ENCODE results near the gene PKIG.
"Not testable (repeated sequence)": the region's sequence is repeated elsewhere in the genome, so short reads cannot be mapped to it uniquely, and the experiment has no call there.

PKIG gene

DNA sequence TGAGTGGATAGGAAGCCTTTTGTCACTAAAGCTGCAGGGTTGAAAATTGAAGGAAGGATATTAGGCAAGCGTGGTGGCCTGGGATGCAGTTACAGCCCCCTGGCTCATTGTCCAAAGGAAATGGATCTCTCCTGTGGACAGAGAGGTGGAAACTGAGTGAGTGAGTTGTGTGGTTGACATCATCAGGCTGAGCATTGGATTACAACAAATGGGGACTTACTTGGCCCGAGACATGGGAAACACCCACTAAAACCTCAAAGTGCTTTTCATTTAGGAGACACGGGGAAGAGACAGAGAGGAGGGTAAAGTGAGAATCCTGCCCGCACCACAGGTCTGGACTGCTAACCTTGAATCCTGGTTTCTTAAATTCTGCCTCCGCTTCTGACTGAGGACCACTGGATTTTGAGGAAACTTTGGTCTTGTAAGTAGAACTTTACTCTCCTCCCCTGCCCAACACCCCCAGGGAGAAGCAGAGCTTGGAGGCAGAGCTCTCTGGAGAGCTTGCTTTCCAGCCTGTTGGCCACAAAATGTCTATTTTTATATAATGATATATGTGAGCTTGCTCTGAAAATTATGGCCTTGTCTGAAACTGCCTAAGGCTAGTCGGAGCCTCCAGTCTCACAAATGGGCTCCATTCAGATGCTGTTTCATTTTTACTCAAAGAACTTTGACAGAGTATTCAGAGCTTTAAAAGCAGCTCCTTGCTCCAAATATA is at the start of gene PKIG:
Gene PKIG (plus strand): TSS at position 269 of the 715 bp plus-strand sequence. CDS start 31,978 bp downstream, outside the sequence.
- no peak for FAIRE-seq

DNA sequence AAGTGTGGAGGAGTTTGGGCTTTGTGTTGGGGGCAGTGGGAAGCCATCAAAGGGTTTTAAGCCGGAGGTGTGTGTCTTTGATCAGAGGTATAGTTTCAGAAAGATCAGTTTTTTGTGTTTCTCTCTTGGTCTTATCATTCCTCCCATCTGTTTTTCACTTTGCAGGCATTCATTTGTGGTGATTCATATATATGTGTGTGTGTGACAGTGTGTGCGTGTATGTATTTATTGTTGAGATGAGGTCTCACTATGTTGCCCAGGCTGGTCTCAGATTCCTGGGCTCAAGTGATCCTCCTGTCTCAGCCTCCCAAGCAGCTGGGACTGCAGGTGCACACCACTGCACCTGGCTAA is 49.4 kb upstream of the PKIG start:
- no peak for FAIRE-seq

DNA sequence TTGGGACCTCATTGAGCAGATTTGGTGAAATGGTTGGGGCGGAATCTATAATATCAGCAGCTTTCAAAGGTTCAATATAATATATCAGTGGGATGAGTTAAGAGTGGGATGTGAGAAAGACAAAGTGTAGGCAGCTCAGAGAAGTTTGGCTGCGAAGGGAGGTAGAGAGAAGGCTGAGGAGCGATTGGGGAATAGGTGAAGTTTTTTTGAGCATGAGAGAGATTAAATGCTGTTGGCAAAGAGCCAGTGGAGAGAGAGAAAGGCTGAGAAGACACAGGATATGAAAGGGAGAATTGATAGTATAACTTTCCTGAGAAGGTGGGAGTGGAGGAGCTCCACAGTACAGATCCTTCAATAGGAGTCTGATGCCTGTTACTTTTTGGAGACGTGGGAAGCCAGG is 48.5 kb upstream of the PKIG start:
- no peak for FAIRE-seq

DNA sequence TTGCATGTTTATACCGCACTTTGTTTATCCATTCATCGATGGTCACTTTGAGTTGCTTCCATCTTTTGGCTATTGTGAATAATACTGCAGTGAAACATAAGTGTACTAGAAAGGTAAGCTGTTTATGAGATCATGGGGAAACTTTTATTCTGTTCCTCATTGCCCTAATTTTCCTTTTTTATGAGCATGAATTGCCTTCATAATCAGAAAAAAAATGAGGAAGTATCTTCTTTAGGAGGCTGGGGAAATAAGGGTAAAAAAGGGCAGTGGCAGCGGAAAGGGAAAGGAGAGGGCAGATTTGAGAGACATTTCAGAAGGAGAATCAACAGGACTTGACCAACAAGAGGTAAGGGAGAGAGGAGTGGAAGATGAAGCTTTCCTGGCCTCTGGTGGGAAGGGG is 46.2 kb upstream of the PKIG start:
- FAIRE-seq = no peak

DNA sequence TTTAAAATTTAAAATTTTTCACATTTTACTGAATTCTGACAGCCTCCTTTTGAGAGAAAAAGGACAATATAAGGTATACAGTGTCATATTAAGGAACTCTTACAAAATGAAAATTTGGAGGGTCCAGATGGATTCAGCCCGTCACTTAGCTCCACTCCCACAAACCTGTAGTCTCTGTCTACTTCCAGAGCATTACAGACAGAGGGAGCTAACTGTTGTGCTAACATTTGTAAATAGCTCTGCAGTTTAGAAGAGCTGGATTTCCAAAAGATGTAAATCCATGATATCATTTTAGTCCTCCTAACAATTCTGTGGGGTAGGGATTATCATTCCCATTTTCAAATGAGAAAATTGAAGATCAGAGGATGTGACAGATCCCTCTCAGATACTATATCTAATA is 44.4 kb upstream of the PKIG start:
- FAIRE-seq = no peak

DNA sequence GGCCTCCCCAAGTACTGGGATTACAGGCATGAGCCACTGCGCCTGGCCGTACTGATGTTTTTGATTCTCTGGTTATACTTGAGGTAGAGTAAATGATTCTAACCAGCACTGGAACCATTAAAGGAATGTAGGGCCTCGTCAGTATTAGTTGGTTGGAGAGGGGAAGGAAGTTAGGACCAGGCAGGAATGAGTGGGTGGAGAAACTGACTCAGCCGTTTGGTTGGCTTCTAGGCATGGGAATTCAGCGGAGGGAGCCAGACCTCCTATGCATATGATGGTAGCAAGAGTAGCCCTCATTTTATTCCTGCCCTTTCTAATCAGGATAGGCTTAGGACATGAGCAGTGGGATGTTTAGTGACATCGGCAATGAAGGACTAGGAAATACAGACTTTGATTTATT is 41.5 kb upstream of the PKIG start:
- FAIRE-seq = no peak

DNA sequence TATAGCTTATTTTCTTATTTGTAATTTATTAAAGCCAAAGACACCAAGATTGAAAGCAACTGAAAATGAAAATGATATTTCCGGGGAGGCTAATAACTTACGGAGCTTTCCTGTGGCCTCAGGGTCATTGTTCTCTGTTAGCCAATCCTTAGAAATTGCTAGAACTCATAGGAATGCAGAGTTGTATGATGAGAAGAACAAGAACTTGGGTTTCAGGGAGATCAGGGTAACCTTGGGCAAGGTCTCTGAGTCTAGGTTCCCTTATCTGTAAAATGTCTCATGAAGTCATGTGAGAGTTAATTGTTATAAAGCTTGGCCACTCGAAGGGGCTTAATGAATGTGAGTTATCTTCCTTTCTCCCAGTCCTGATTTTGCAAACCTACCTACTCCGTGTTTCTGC is 40.4 kb upstream of the PKIG start:
- no peak for FAIRE-seq

DNA sequence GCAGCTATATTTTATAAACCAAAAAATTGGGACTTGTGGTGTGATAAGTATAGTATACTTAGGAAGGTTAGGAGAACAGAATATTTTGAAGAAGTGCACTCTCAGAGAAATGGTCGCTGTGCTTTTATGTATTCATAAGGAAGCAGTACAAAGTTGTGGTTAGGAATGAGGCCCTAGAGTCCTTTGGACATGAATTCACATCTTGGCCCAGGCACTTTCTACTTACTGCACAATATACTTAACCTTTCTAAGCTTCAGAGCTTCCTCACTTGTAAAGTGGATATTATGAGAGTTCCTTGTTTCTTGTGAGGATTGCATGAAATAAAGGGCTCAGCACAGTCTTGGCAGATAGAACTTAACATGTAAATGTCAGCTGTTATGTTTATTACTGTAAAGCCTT is 39.5 kb upstream of the PKIG start:
- FAIRE-seq = no peak

DNA sequence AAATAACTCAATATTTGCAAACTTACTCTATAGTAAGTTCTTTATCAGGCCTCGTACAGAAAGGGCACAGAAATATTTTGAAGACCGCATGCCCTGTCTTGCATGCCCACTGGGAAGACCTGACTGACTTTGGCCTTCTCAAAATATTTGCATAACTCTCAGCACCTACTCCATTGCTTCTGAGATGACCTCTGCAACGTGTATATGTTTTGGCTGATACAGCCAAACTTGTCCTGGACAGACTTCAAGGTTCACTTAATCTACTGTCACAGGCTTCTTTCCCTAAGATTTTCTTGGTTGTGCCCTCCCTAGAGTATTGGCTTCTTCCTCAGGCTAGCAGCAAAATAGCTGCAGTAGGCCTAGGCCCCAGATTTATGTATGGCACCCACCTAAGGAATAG is 39.0 kb upstream of the PKIG start:
- no peak for FAIRE-seq

DNA sequence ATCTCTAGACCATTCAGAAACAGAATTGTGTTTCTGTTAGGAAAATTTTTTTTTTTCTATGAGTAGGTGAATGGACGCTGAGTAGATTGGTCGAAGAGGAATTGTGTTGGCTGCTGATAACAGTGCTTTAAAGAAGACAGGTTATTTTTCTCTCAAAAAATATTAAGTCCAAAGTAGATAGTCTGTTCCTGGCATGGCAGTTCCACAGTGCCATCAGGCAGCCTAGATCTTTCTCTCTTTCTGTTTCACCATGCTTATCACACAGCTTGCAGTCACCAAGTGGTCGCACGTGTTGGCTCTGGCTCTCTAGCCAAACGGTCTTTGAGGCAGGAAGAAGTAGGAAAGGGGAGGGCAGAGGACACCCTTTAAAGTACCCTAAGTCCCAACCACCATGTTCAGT is 38.1 kb upstream of the PKIG start:
- FAIRE-seq = no peak

DNA sequence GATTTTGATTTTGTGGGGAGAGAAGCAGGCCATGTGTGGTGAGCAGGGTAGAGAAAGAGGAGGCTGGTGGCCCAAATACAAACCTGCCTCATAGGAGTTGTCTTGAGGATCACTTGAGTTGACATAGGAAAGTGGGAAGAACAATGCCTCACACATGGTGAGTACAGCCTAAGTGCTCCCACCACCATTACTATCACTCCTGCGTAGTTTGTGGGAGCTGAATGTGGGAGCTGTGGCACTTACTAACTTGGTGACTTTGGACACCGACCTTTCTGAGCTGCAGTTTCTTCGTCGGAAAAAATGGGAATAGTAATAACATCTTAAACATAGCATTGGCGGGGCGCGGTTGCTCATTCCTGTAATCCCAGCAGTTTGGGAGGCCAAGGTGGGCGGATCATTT is 35.0 kb upstream of the PKIG start:
- no peak for FAIRE-seq

DNA sequence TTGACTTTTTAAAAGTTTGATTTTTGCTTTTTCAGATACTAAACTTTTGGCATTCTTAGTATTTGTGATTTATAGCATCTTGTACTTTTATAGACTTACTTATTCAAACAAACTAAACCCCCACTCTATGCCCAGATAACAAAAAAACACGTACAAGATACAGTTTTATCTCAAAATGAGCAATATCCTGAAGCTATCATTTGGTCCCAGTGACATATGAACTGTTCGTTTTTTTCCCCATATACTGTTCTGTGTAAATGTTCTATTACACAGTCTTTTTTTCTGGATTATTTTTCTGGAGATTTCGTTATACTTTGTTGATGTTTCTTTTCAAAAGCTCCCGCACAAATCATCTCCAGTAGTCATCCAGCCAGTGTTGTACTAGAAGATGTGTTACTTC is 33.3 kb upstream of the PKIG start:
- FAIRE-seq = peak; percentile 58

DNA sequence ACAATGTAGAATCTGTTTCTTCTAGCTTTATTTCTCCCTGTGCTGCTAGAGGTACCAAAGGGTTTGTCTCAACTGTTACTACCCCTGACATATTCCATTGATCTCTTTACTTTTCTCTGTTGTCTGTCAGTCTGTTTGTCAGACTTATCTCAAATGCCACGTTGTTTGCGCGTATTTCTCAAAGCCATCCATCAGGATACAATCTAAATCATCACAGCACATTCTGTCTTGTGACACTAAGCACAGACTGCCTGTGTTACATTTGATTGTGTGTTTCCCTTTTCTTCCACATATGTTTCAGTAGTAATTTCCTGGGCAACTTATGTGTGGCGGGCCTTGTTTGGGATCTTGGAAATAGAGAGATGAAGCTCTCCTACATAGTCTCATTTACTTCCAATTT is 30.3 kb upstream of the PKIG start:
- FAIRE-seq = peak; percentile 83

DNA sequence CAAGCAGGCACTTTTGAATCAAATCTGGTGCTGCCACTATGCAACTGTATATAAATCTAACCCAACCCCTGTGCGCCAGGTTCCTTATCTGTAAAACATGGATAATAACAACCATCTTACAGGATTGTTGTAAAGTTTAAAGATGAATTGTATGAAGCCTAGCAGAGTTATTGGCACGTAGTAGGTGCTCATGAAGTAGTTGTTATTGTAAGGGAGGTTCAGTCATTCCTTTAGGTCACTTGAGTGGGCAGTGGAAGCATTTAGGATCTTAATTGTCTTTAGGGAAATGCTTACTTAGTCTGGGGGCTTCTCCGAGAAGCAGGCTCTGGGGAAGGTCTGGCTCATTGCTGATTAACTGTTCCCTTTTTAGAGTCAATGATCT is 29.8 kb upstream of the PKIG start:
- no peak for FAIRE-seq

DNA sequence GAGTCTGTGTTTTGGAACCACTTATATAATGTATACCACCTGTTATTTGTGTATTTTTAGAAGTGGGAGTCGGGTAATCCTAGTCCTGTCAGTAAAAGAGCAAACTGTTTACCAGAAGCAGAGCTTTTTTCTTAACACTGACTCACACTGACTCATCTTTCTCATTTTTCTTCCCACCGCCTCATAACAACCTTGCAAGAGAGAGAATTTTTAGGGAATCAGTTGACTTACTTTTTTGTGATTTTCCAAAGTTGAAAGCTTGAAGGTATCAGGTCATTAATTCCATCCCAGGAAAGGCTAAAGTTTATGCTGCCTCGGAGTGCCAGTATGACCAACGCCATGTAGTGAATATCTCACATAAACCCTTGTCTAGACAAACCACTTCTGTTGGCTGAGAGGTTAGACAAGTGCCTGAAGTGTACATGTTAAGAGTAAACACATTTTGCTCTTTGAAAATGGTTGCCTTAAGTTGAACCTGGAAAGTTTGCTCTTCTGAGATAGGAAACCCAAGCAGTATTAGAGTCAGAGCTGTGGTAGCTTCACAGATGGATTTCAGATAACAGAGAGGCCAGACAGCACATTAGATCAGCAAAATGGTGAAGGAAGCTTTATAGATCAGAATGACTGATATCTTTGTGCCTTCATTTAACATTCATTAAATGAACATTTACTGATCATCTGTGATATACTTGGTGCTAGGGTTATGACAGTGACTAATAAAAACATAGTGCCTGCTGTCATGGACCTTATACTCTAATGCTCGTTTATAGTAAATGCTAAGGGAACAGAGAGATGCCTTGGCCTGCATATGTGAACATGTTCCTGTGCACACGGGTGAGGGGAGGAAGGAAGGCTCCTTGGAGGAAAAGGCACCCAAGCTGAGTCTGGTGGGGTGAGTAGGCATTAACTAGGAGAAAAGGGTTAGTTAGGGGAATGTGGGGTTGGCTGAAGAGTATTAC is 29.1 kb upstream of the PKIG start:
- FAIRE-seq = peak; percentile 85

DNA sequence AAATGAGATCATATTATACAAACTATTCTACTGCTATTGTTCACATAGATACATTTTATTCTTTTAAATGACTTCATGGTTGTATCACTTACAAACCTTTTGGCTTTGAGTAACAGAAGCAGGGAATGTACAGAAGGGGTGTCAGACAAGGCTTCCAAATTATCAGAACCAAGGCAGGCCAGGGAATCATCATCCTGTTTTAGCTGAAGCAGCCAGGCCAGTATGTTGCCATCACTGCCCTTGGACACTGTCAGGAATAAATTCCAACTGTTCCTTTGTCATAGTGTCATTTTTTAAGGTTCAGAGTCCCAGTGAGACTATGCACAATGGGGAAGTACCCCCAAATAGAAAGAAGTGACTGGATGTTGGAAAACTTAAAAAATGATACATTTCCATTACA is 23.1 kb upstream of the PKIG start:
- FAIRE-seq = no peak

DNA sequence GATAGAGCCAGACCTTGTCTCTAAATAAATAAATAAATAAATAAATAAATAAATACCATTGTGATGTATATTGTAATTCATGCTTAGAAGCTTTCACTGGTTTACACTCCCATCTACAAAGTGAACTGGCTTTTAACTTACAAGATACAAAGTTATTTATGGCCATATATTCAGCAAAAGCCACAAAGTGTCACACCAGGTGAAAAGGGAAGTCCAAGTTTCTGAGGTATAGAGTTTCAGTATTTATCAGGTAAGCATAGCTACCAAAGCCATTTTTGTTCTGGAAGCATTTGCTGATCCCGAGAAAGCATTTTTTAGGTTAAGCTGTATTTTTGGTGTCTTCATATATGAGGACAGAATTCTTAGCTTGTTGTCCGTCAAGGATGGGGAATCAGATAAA is 22.1 kb upstream of the PKIG start:
- FAIRE-seq = no peak

DNA sequence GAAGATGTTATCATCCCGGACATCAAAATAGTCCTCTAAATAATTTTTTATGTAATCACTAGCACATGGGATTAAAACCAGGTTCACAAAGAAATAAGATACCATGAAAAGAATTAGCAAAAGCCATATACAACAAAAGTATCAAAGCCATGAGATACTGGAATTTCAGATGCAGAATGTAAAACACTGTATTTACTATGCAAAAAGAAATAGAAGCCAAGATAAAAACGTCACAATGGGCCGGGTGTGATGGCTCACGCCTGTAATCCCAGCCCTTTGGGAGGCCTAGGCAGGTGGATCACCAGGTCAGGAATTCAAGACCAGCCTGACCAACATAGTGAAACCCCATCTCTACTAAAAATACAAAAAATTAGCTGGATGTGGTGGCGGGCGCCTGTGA is 21.6 kb upstream of the PKIG start:
- not testable (repeated sequence) for FAIRE-seq

DNA sequence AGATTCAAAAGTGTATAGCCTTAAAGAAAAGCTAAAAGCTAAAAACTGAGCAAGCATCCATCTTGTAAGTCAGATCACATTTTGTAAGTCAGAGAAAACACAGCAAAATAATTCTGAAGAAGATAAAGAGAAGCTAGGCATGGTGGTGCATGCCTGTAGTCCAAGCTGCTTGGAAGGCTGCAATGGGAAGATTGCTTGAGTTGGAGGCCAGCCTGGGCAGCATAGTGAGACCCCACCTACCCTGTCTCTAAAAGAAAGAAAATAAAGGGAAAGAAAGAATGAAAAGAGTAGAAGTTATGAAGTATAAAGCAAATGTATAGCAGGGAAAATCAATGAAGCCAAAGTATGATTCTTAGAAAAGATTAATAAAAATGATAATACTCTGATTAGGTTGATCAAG is 20.5 kb upstream of the PKIG start:
- no peak for FAIRE-seq

DNA sequence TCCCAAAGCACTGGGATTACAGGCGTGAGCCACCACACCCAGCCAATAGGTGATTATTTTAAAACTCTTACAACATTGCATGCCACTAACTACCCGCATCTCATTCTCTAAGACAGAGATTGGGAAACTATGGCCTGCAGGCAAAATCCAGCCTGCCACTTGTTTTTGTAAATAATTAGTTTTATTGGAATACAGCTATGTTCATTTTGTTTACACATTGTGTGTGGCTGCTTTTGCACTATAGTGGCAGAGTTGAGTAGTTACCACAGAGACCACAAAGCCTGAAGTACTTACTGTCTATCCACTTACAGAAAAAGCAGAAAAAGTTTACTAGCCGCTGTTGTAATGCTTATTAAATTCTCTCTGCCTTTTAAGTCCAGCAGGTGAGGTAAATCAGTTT is 16.4 kb upstream of the PKIG start:
- no peak for FAIRE-seq

DNA sequence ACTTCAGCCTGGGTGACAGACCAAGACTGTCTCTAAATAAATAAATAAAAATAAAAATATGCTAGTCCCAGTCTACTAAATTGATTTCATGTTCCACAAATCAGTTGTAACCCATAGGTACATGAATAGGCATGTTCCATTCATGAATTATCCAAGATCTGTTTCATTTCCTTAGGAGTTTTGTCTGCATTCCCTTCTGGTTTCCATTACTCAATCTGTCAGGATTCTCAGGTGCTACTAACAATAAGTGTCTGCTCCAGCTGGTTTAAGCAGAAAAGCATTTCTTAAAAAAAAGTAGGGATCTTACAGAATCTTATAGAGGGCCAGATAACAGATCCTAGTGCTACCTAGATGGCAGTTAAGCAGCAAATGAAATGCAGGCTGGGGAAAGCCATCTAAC is 15.6 kb upstream of the PKIG start:
- no peak for FAIRE-seq

DNA sequence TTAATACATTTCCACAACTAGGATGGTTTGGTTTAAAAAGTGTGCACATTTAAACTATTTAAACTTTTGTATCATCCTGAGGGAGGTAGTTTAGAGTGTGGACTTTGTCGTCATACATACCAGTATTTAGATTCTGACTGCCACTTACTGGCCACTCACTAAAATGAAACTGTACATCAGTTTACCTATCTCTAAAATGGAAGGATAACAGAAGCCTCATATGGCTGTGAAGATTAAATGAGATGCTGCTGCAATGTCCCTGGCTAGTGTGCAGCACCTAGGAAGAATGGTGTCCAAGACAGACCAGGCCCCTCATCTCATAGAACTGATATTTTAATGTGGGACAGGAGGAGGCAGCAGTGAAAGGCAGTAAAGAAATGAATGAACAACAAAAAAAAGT is 12.0 kb upstream of the PKIG start:
- no peak for FAIRE-seq

DNA sequence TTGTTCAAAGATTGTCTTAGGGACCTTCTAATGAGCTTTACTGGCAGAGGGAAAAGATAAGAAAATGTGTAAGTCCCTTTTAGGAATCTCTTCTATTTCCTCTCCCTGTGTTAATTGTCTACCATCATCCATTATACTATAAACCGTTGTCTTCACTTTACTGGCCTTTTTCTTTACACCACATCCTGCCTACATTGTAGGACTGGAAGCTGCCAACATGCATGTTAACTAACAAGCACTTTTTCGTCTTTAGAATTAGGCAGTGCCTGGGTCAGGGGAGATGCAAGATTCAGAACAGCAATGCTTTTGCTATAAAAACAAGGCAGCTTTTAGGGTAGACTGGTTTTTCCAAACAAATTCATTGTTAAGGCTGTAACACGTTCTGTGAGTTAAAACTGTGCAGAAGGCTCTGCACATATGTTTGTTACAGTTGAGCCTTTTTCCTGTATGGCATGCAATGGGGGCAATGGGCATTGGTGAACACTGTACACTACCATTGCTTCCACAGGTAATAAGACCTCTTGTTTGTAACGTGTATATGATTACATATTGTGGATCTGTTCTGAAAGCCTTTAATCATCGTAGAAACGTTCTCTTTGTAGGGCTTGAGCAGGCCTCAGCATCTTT is 10.9 kb upstream of the PKIG start:
- FAIRE-seq = no peak

All from TTC549 (cell line).